CD4-positive, alpha-beta T cell treated with Interleukin-17A for 1 hour (primary cell): ENCODE data around the gene SYF2.
"Not testable (repeated sequence)": the region's sequence is repeated elsewhere in the genome, so short reads cannot be mapped to it uniquely, and the experiment has no call there.

Source experiments
- DNase-seq: peaks from one replicate; pipeline ENCODE4 v3.0.0-alpha.2; 2020

SYF2 gene

GRCh38 chr1:25245809-25246599 is 13.7 kb upstream of the SYF2 start:
- peak; percentile 37 for DNase-seq

GRCh38 chr1:25245393-25245792 is 13.1 kb upstream of the SYF2 start:
- DNase-seq: no peak

GRCh38 chr1:25243907-25244306 is 11.6 kb upstream of the SYF2 start:
- no peak for DNase-seq

- DNase-seq: peak; percentile 94
Observed at GRCh38 chr1:25239681-25240541, 7.6 kb upstream of the SYF2 start.

GRCh38 chr1:25238046-25238445 is 5.7 kb upstream of the SYF2 start:
- no peak for DNase-seq

- not testable (repeated sequence) for DNase-seq
Observed at GRCh38 chr1:25236261-25236660, 4.0 kb upstream of the SYF2 start.

GRCh38 chr1:25235411-25235810 is 3.1 kb upstream of the SYF2 start:
- DNase-seq: not testable (repeated sequence)

GRCh38 chr1:25232866-25233784 is 823 bp upstream of the SYF2 start:
- peak; percentile 85 for DNase-seq

- no peak for DNase-seq
Observed at GRCh38 chr1:25223471-25223870, 8.8 kb downstream of the SYF2 start.

GRCh38 chr1:25222606-25223005 is 9.7 kb downstream of the SYF2 start:
- no peak for DNase-seq

- no peak for DNase-seq
Observed at GRCh38 chr1:25220666-25221065, 11.6 kb downstream of the SYF2 start.

GRCh38 chr1:25219661-25220251 is 12.5 kb downstream of the SYF2 start:
- DNase-seq: no peak

GRCh38 chr1:25217598-25218232 is 14.6 kb downstream of the SYF2 start:
- DNase-seq: no peak

GRCh38 chr1:25217015-25217414 is 15.3 kb downstream of the SYF2 start:
- DNase-seq: no peak

- DNase-seq: no peak
Observed at GRCh38 chr1:25216123-25216522, 16.2 kb downstream of the SYF2 start.

- no peak for DNase-seq
Observed at GRCh38 chr1:25212725-25213124, 19.6 kb downstream of the SYF2 start.

- DNase-seq: no peak
Observed at GRCh38 chr1:25210728-25211127, 21.6 kb downstream of the SYF2 start.

- DNase-seq: no peak
Observed at GRCh38 chr1:25209516-25209915, 22.8 kb downstream of the SYF2 start.

GRCh38 chr1:25208561-25209222 is 23.6 kb downstream of the SYF2 start:
- DNase-seq: no peak

GRCh38 chr1:25208092-25208491 is 24.2 kb downstream of the SYF2 start:
- DNase-seq: no peak

GRCh38 chr1:25206201-25206600 is 26.1 kb downstream of the SYF2 start:
- DNase-seq: no peak
